Bone marrow (tissue), 2 donors: ENCODE data around the gene DTX3.
"Not testable (repeated sequence)": the region's sequence is repeated elsewhere in the genome, so short reads cannot be mapped to it uniquely, and the experiment has no call there.

ENCODE experiments used
- DNase-seq, 2 donors: peaks; one replicate each; lab custom pipeline; 2025; lab: John Stamatoyannopoulos, UW

The DTX3 gene

GRCh38 chr12:57604454-57604991 is at the start of gene DTX3:
DTX3 (plus strand) TSS chr12:57604824; CDS start chr12:57606518, 1,694 bp downstream.
- no peak for DNase-seq

GRCh38 chr12:57554897-57555296 is 49.7 kb upstream of the DTX3 start:
- no peak for DNase-seq

- no peak for DNase-seq
Observed at GRCh38 chr12:57558864-57559263, 45.8 kb upstream of the DTX3 start.

GRCh38 chr12:57560516-57560915 is 44.1 kb upstream of the DTX3 start:
- DNase-seq: no peak

DNA sequence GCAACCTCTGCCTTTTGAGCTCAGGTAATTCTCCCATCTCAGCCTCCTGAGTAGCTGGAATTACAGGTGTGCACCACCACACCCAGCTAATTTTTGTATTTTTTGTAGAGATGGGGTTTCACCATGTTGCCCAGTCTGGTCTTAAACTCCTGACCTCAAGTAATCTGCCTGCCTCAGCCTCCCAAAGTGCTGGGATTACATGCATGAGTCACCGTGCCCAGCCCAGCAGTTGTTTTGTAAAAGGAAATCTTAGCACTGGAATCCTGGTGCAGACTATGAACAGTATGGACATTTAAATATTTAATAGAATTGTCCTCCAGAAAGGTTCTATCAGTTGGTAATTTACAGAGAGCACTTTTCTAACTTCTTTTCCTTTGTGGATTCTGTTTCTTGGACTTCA is 43.5 kb upstream of the DTX3 start:
- DNase-seq: not testable (repeated sequence)

DNA sequence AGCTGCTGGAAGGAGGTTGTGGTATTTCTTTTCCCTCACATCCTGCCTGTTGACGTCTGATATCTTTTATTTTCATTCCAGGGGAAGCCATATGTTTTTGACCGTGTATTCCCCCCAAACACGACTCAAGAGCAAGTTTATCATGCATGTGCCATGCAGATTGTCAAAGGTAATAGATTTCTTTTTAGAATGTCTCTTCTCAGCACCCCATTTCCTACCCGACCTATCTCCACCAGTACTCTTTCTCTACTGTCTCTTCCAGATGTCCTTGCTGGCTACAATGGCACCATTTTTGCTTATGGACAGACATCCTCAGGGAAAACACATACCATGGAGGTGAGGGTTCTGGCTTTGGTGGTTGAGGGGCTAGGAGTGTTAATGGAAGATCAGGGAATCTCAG is 41.3 kb upstream of the DTX3 start:
- no peak for DNase-seq

DNA sequence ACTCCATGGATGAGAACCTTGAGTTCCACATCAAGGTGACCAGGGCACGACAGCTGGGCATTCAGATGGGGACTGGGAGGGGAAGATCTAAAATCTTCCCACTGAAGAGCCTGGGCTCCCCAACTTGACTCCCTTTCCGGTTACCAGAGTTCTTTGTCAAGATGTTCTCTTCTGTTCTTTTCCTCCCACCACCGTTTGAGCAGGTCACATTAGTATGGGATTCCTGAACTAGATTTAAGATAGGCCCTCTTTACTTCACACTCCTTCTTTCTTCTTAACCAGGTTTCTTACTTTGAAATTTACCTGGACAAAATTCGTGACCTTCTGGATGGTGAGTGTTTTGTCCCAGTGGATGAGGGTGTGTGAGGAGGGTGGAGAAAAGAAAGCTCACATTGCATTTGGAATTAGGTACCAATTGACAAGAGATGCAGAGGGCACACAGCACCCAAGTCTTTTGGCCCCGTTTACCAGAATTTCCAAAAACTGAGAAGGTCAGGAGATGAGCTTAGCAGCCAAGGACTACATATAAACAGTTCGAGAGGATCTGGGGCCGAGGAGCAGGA is 40.4 kb upstream of the DTX3 start:
- DNase-seq: no peak

DNA sequence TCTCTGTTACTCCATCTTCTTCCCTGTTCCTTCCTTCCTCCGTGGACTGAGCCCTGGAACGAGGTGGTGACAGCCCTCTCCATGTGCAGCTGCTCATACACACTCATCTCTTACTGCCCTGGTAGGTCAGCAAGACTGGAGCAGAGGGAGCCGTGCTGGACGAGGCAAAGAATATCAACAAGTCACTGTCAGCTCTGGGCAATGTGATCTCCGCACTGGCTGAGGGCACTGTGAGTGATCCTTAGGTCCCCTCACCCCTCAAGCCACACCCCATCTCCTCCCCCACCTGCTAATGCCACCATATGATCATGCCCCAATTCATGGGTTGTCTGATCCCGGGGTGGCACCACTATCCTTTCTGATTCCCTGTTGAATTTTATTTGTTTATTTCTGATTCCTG is 35.8 kb upstream of the DTX3 start:
- DNase-seq: no peak

GRCh38 chr12:57569858-57570257 is 34.8 kb upstream of the DTX3 start:
- DNase-seq: no peak

DNA sequence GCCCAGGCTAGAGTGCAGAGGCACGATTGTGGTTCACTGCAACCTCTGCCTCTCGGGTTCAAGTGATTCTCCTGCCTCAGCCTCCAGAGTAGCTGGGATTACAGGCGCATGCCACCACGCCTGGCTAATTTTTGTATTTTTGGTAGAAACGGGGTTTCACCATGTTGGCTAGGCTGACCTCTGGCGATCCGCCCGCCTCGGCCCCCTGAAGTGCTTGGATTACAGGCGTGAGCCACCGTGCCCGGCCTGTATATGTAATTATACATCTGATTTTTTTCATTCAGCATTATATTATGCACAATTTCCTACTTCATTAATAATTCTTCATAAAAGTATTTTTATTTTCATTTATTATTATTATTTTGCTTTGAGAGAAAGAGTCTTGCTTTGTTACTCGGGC is 34.2 kb upstream of the DTX3 start:
- not testable (repeated sequence) for DNase-seq

DNA sequence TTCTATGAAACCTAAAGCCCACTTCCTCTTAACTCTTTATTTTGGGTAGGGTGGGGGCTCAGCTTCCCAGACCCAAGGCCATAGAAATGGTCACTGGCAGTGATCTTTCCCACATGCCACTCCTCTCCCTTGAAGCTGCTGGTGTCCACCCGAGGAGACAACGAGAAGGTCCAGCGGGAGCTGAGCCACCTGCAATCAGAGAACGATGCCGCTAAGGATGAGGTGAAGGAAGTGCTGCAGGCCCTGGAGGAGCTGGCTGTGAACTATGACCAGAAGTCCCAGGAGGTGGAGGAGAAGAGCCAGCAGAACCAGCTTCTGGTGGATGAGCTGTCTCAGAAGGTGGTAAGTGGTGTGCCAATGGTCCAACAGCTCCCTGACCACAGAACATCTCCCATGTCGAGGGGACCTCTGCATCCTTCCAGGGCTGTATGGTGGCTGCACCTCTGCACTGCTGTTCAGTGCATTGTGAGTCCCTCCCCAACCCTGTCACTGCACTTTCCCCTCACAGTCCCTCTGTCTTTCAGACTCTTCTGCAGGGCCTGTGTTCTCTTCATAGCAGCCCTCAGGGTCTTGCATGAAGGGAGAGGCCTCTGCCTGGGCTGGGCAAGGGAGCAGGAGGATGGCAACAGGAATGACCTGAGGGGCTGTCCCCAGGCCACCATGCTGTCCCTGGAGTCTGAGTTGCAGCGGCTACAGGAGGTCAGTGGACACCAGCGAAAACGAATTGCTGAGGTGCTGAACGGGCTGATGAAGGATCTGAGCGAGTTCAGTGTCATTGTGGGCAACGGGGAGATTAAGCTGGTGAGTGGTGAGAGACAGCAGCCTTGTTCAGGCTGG is 32.5 kb upstream of the DTX3 start:
- no peak for DNase-seq

DNA sequence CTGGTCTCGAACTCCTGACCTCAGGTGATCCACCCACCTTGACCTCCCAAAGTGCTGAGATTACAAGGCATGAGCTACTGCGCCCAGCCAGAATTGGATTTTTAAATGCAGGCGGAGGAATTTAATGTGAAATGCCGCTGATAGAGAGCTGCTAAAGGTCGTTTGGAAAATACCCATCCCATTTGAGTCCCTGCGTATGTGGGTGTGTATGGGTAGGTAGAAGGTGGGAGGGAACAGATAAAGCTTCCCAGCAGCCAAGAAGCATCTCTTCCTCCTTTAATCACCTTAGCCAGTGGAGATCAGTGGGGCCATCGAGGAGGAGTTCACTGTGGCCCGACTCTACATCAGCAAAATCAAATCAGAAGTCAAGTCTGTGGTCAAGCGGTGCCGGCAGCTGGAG is 29.8 kb upstream of the DTX3 start:
- DNase-seq: no peak

- no peak for DNase-seq
Observed at GRCh38 chr12:57575771-57576612, 28.6 kb upstream of the DTX3 start.

DNA sequence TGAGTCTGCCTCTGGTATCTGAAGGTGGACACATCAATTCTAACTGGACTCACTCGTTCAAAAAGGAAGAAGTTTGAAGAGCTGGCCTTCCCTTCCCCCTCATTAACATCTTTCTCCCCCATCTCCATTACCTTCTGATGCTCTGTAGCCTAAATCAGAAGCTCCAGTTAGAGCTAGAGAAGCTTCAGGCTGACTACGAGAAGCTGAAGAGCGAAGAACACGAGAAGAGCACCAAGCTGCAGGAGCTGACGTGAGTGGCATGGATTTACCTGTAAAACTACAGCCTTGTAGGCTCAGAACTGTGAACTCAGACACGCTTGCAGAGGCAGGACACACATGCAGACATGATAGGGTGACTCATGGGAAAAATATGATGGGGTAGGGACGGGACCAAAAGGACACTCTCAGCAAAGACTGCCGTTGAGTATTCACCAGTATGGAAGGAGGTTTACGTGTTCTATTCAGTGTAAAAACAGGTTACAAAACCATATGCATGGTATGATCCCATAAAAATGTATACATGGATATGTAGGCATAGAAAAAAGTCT is 27.9 kb upstream of the DTX3 start:
- no peak for DNase-seq

- DNase-seq: no peak
Observed at GRCh38 chr12:57577981-57578758, 26.5 kb upstream of the DTX3 start.

DNA sequence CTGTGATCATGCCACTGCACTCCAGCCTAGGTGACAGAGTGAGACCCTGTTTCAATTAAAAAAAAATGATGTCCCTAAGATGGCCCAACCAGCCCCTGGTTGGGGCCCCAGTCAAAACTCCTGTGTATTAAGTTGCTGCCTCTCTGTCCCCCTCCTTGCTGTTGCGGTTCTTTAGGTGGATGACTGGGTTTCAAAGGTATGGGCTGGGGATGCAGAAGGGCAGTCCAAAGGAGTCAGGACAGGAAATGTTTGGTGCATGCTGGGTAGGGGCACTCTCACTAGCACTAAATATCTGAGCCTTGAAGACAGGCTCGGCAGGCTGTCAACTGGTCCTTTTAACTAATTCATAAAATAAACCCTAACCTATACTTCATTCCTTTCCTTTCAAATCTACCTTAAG is 25.6 kb upstream of the DTX3 start:
- no peak for DNase-seq

DNA sequence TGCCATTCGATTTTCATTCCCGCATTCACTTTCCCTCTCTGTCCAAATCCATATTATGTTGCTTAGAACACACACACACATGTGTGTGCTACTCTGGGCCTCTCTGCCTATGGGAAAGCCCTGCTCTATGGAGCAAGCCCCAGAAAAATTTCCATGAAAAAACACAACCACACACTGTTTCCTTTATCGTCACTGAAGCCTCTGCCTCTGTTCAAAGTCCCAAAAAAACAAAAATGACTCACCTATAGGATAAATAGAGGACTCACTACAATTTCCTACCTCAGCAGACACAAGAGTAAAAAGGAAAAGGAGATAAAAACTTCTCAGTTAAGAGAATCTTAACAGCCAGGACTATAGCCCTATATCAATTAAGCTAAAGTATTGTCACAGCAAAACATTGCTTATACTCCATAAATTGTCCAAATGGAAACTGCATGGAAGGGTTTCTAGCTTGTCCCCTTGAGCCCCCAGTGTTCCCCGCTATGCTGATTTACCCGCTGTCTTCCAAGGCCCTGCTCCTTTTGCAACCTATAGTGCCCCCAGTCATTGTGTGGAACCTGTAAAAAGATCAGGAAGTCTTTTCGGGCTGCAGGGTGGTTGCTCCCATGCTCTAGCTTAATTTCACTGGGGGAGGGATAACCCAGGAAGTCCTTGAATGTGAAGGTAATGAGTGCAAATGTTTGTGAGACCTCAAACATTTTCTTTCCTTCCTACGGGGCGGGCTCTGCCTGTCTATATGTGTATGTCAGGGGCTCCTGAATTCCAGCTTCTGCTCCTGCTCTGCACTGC is 24.8 kb upstream of the DTX3 start:
- DNase-seq: no peak

DNA sequence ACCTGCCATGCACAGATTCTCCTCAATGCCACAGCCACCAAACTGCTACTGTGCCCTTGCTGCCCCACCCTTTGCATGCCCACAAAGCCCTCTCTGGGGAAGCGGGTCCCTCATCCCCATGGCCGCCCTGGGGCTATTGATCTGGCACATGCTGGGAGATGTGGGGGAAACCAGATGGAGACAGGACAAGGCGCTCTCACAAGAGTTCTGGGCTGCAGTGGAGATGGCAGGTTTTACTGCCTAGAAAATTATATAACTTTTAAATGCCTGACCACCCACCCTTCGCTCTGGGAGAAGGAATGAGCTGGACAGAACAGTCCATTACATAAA is 24.2 kb upstream of the DTX3 start:
- DNase-seq: no peak

GRCh38 chr12:57581802-57582201 is 22.8 kb upstream of the DTX3 start:
- no peak for DNase-seq

DNA sequence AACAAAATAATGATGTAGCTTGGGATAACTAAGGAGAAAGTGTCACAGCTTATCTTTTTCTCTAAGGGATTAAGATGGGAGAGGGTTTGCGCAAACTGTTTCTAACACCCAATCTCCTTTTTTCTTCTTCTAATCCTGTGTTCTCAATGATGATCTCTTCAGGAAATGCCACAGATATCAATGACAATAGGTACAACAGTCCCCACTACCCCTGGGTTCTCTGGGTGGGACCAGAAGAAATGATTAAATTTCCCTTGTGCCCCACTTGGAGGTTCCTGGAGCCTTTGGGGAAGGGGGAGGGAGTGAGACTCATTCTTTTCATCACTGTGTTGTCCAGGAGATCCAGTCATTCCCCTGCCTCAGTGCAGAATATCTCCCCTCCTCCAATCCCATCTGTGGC is 22.2 kb upstream of the DTX3 start:
- DNase-seq: no peak
